Natural killer cell (primary cell): ENCODE measurements around the gene NINJ1. TPM values are rescaled to one million over a fixed set of nuclear protein-coding genes. Genes with fewer than 3 reads are reported as not detected.

ENCODE experiments used
- ATAC-seq, 3 donors: fragments of 150-1000 bp in 2 of 3; fragments of 200-7000 bp in 1 of 3; cut with Tn5 transposase; 1 replicate in 1 of 3; 2 replicates in 2 of 3; pipeline ENCODE4 v1.10.0; 2021; ENCODE audit warnings: mild to moderate bottlenecking in 2 of 3, moderate library complexity in 2 of 3
- DNase-seq, 2 donors: peaks; one replicate each; pipeline versions ENCODE4 v3.0.0 to v3.0.0-alpha.2; 2013 to 2021; ENCODE audit warnings: mixed read lengths in 1 of 2
- H3K27ac ChIP-seq: one replicate; pipeline ENCODE4 v1.5.1; 2013; ENCODE audit warnings: mild to moderate bottlenecking, low read length
- H3K27me3 ChIP-seq: one replicate; pipeline ENCODE4 v1.6.1; 2013; ENCODE audit warnings: low read length; ENCODE audit not compliant: control insufficient read depth, insufficient read depth
- H3K36me3 ChIP-seq: one replicate; pipeline ENCODE4 v1.6.1; 2013; ENCODE audit warnings: low read length; ENCODE audit not compliant: control insufficient read depth, insufficient read depth
- H3K4me1 ChIP-seq: one replicate; pipeline ENCODE4 v1.6.1; 2013; ENCODE audit warnings: low read length; ENCODE audit not compliant: control insufficient read depth, insufficient read depth
- H3K4me3 ChIP-seq: one replicate; pipeline ENCODE4 v1.5.1; 2013; ENCODE audit warnings: low read length
- H3K9me3 ChIP-seq: one replicate; pipeline ENCODE4 v1.6.1; 2013; ENCODE audit warnings: low read length; ENCODE audit not compliant: control insufficient read depth, insufficient read depth
- H3K27ac Mint-ChIP-seq, 2 donors: one replicate each; pipeline ENCODE4 v1.8.0; 2022; ENCODE audit warnings: mild to moderate bottlenecking in 2 of 2, mixed read lengths in 2 of 2, moderate library complexity in 1 of 2
- H3K27me3 Mint-ChIP-seq, 2 donors: one replicate each; pipeline ENCODE4 v1.8.0; 2022; ENCODE audit warnings: low read depth in 2 of 2, mixed read lengths in 2 of 2
- H3K36me3 Mint-ChIP-seq: one replicate; pipeline ENCODE4 v1.8.0; 2022; ENCODE audit warnings: mixed read lengths
- H3K4me1 Mint-ChIP-seq, 2 donors: one replicate each; pipeline ENCODE4 v1.8.0; 2022; ENCODE audit warnings: mixed read lengths in 2 of 2
- H3K4me3 Mint-ChIP-seq: one replicate; pipeline ENCODE4 v1.8.0; 2022; ENCODE audit warnings: mild to moderate bottlenecking, moderate library complexity, mixed read lengths
- H3K9me3 Mint-ChIP-seq, 2 donors: one replicate each; pipeline ENCODE4 v1.8.0; 2022; ENCODE audit warnings: mixed read lengths in 2 of 2
- CTCF ChIP-seq: fragments of 200-600 bp; IDR thresholded peaks from one replicate; pipeline ENCODE4 v1.8.0; 2022; ENCODE audit warnings: antibody characterized with exemption
- WGBS: methylation state at CpG from one replicate; pipeline ENCODE4 v1.1.7; 2013; ENCODE audit warnings: missing lambda C conversion rate; ENCODE audit not compliant: insufficient coverage; 5-methylcytosine and 5-hydroxymethylcytosine counted together
- intact Hi-C: fragments of 100-400 bp; cut with micrococcal nuclease; formaldehyde crosslinking; loops from one replicate; pipeline ENCODE4 v1.14.2; 2022
- total RNA-seq, 4 donors: library from RNA; stranded (reverse); fragments of 120-200 nt in 1 of 4; gene quantifications; one replicate each; pipeline versions ENCODE4 v1.2.3 to v1.2.4, GENCODE V29; 2013 to 2022

NINJ1 gene
- total RNA-seq, 3 donors from 2014 or later (not counting 1 experiment from before 2014, with no cell fraction given): 87.3 to 121 (median 93.8) TPM

DNA sequence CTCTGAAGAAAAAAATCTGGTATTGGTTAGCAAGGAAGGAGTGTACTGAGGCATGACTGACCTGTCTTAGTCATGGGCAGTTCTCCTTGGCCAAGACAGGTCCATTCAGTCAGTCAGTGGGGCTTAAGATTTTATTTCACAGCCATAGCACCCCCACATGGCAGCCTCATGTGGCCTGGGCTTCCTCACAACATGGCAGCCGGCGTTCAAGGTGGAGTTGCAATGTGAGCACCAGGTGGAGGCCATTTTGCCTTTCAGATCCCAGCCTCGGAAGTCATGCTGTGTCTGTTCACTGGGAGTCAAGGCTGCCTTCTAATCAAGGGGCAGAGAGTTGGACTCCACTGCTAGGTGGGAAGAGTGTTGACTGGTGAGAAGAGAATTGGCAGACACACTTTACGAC, 48.4 kb downstream of the NINJ1 start:
- Histone ChIP-seq H3K4me1 (peaks cover 16% of the 10 kb centered on the region), H3K27ac (no peak overlapping the region), H3K4me3 (no peak overlapping the region), H3K36me3 (peaks cover 3% of the 10 kb centered on the region), H3K27me3 (peaks cover 6% of the 10 kb centered on the region), H3K9me3 (peaks cover 3% of the 10 kb centered on the region)
- Mint-ChIP-seq H3K36me3 (no peaks in the 10 kb centered on the region), H3K9me3 (no peaks in the 10 kb centered on the region), H3K4me1 (peaks cover 5 to 12% of the 10 kb centered on the region in 2 donors), H3K4me3 (no peak overlapping the region), H3K27ac (no peak overlapping the region), H3K27me3 (peaks cover 14 to 25% of the 10 kb centered on the region in 2 donors)
- no peak for DNase-seq
- no peak for ATAC-seq
- WGBS: 92% methylated on average over 4 of the region's 4 CpGs
- intact Hi-C loops: no loop called here
- no peak for TF ChIP-seq CTCF

GRCh38 chr9:93084471-93084881, 49.6 kb downstream of the NINJ1 start:
- H3K4me1 Mint-ChIP-seq: peaks cover 5 to 12% of the 10 kb centered on the region in 2 donors
- no peaks in the 10 kb centered on the region for H3K36me3 Mint-ChIP-seq
- H3K27me3 ChIP-seq: peaks cover 6% of the 10 kb centered on the region
- peaks cover 16% of the 10 kb centered on the region for H3K4me1 ChIP-seq
- no peak overlapping the region for H3K4me3 ChIP-seq
- no peak overlapping the region for H3K27ac ChIP-seq
- no peak overlapping the region for H3K4me3 Mint-ChIP-seq
- no peaks in the 10 kb centered on the region for H3K9me3 Mint-ChIP-seq
- peaks cover 25 to 30% of the 10 kb centered on the region in 2 donors for H3K27me3 Mint-ChIP-seq
- DNase-seq: no peak
- no peak for ATAC-seq
- peaks cover 3% of the 10 kb centered on the region for H3K36me3 ChIP-seq
- TF ChIP-seq CTCF: no peak
- intact Hi-C loops: no loop called here
- WGBS: 95% methylated on average over 6 of the region's 6 CpGs
- peaks cover 3% of the 10 kb centered on the region for H3K9me3 ChIP-seq
- H3K27ac Mint-ChIP-seq: no peak overlapping the region

DNA sequence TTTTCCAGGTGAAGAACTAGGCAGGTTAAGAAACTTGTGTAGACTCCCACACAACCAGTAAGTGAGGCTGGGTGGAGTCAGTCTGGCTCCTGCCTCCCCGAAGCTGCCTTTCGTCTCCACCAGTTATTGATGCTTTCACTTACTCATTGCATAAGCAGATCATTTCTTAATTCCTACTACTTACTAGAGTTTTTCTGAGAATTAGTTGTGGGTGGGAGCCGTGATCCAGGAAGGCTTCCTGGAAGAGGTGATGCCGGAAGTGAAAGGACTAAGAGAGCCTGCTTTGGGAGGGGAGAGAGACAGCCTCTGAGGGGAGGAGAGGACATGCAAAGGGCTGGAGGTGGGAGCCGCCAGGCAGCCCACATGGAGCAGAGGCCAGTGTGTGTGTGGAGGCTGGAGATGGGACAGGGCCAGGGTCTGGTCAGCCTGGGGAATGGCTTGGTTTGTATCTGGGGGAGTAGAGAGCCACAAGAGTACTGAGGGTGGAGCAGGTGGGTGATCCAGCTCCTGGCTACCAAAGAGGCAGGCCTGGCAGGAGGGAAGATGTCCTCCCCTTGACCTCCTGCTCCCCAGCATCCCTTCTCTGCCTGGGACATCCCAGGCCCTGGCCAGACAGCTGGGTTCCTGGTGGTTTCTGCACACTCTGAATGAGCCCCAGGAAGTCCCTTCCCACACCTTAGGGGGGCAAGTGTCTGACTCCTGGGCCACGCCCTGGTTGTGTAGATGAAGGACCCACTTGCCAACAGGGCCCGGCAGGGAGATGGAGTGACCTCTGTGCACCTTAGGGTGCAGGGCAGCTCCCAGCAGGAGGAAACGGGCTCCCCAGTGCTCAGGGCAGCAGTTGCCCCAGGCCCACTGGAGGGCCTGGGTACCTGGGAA, 50.2 kb downstream of the NINJ1 start:
- Mint-ChIP-seq H3K9me3 (no peaks in the 10 kb centered on the region), H3K36me3 (no peaks in the 10 kb centered on the region), H3K27me3 (peaks cover 30 to 33% of the 10 kb centered on the region in 2 donors), H3K4me3 (no peak overlapping the region), H3K27ac (no peak overlapping the region), H3K4me1 (peaks cover 5 to 12% of the 10 kb centered on the region in 2 donors)
- H3K9me3 ChIP-seq: peaks cover 3% of the 10 kb centered on the region
- ATAC-seq (no peak), DNase-seq (no peak)
- peaks cover 18% of the 10 kb centered on the region for H3K4me1 ChIP-seq
- intact Hi-C loops: no loop called here
- no peak overlapping the region for H3K4me3 ChIP-seq
- WGBS: 86% methylated on average over 8 of the region's 8 CpGs
- H3K27me3 ChIP-seq: peaks cover 6% of the 10 kb centered on the region
- no peak for TF ChIP-seq CTCF
- H3K36me3 ChIP-seq: peaks cover 7% of the 10 kb centered on the region
- H3K27ac ChIP-seq: no peak overlapping the region
